Measurements from ENCODE around the gene CDH4.

DNA sequence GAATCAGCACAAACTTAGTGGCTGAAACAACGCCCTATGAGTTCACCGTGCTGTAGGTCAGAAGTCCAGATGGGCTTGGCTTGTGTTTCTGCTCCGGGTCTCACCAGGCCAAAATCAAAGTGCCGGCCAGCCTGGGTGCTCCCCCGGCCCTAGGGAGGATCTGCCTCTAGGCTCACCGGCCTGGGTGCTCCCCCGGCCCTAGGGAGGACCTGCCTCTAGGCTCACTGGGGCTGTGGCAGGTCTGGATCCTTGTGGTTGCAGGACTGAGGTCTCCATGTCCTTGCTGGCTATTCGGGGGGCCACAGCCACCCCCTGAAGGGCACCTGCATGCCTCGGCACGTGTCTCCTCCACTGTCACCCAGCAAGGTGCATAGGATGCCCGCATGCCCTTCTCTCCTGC lies 597.3 kb downstream of the CDH4 start:
- no peak for TF ChIP-seq EZH2phosphoT487 (IDR thresholded peaks at IDR 0.05)
- TF ChIP-seq, protein P1, sequence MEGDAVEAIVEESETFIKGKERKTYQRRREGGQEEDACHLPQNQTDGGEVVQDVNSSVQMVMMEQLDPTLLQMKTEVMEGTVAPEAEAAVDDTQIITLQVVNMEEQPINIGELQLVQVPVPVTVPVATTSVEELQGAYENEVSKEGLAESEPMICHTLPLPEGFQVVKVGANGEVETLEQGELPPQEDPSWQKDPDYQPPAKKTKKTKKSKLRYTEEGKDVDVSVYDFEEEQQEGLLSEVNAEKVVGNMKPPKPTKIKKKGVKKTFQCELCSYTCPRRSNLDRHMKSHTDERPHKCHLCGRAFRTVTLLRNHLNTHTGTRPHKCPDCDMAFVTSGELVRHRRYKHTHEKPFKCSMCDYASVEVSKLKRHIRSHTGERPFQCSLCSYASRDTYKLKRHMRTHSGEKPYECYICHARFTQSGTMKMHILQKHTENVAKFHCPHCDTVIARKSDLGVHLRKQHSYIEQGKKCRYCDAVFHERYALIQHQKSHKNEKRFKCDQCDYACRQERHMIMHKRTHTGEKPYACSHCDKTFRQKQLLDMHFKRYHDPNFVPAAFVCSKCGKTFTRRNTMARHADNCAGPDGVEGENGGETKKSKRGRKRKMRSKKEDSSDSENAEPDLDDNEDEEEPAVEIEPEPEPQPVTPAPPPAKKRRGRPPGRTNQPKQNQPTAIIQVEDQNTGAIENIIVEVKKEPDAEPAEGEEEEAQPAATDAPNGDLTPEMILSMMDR (IDR thresholded peaks at IDR 0.05), result no peak

Measured in neural progenitor cell (in vitro differentiated cells).